Prostate gland (tissue), 2 donors: ENCODE results near the gene CD82. TPM values are rescaled to one million over a fixed set of nuclear protein-coding genes. Genes with fewer than 3 reads are reported as not detected.

Source experiments
- DNase-seq: peaks from one replicate; pipeline ENCODE4 v3.0.0-alpha.2; 2019; ENCODE audit warnings: low spot score
- H3K27ac ChIP-seq, 2 donors: fragments of 200-600 bp; sonication (generic); 2 replicates each; pipeline ENCODE4 v1.5.1; 2017 to 2019
- H3K27me3 ChIP-seq: fragments of 200-600 bp; sonication (generic); replicated peaks from 2 replicates; pipeline ENCODE4 v1.5.1; 2019; ENCODE audit not compliant: insufficient read depth
- H3K36me3 ChIP-seq, 2 donors: fragments of 200-600 bp; sonication (generic); 1 replicate in 1 of 2; 2 replicates in 1 of 2; pipeline versions ENCODE4 v1.5.1 to v1.8.1; 2017 to 2019
- H3K4me1 ChIP-seq: fragments of 200-600 bp; sonication (generic); replicated peaks from 2 replicates; pipeline ENCODE4 v1.5.1; 2019
- H3K4me3 ChIP-seq, 2 donors: fragments of 200-600 bp; sonication (generic); 2 replicates each; pipeline ENCODE4 v1.5.1; 2017 to 2019
- H3K9me3 ChIP-seq: fragments of 200-600 bp; sonication (generic); 2 replicates; pipeline ENCODE4 v1.5.1; 2017
- CTCF ChIP-seq, 4 experiments: fragments of 200-600 bp in 2 of 4; fragments of 450-650 bp in 2 of 4; sonication (generic) in 2 of 4; IDR thresholded peaks; 1 replicate in 3 of 4; 2 replicates in 1 of 4; pipeline ENCODE4 v1.5.1; 2016 to 2019; ENCODE audit warnings: antibody characterized with exemption in 4 of 4, mild to moderate bottlenecking in 2 of 4, moderate library complexity in 2 of 4
- POLR2A ChIP-seq: fragments of 450-650 bp; IDR thresholded peaks from one replicate; pipeline ENCODE4 v1.6.1; 2016; ENCODE audit warnings: antibody characterized with exemption, mild to moderate bottlenecking
- POLR2AphosphoS5 ChIP-seq: sonication (generic); formaldehyde crosslinking; IDR thresholded peaks from one replicate; pipeline ENCODE4 v1.6.1; 2017; ENCODE audit warnings: antibody characterized with exemption
- WGBS: methylation state at CpG from one replicate; pipeline ENCODE4 v1.1.5; 2018; 5-methylcytosine and 5-hydroxymethylcytosine counted together
- intact Hi-C: fragments of 100-400 bp; cut with DNase I; formaldehyde crosslinking; loops from one replicate; pipeline ENCODE4 v1.14.2; 2022
- total RNA-seq, 2 donors: library from RNA; depleted of rRNA; stranded (reverse); fragments of >200 nt; gene quantifications; one replicate each; pipeline ENCODE4 v1.1.0, GENCODE V29; 2016

CD82 gene
- total RNA-seq, 2 donors from 2014 or later, result 35.1 to 54.6 TPM

- H3K27ac ChIP-seq, result no peak overlapping the region
- no peak for TF ChIP-seq POLR2A
- TF ChIP-seq POLR2AphosphoS5, result no peak
- no peak for TF ChIP-seq CTCF (IDR thresholded peaks at IDR 0.05)
- no peaks in the 10 kb centered on the region for H3K4me1 ChIP-seq
- 93% methylated on average over 7 of the region's 7 CpGs for WGBS
- no peaks in the 10 kb centered on the region for H3K27me3 ChIP-seq
- no peaks in the 10 kb centered on the region for H3K36me3 ChIP-seq
- no peak overlapping the region for H3K4me3 ChIP-seq
- intact Hi-C loops, result no loop called here
- DNase-seq, result no peak
- no peaks in the 10 kb centered on the region for H3K9me3 ChIP-seq
Observed at GRCh38 chr11:44529895-44530412, 35.5 kb upstream of the CD82 start.

GRCh38 chr11:44530413-44531115 lies 34.9 kb upstream of the CD82 start:
- Histone ChIP-seq H3K9me3 (no peaks in the 10 kb centered on the region), H3K27me3 (no peaks in the 10 kb centered on the region), H3K36me3 (no peaks in the 10 kb centered on the region), H3K4me1 (no peaks in the 10 kb centered on the region), H3K4me3 (no peak overlapping the region), H3K27ac (no peak overlapping the region)
- 66% methylated on average over 9 of the region's 9 CpGs for WGBS
- TF ChIP-seq POLR2AphosphoS5 (no peak), POLR2A (no peak)
- intact Hi-C loops, result no loop called here
- DNase-seq, result no peak

GRCh38 chr11:44531116-44531504 lies 34.4 kb upstream of the CD82 start:
- Histone ChIP-seq H3K27ac (no peak overlapping the region), H3K27me3 (no peaks in the 10 kb centered on the region), H3K4me3 (no peak overlapping the region), H3K4me1 (no peaks in the 10 kb centered on the region), H3K9me3 (no peaks in the 10 kb centered on the region), H3K36me3 (no peaks in the 10 kb centered on the region)
- intact Hi-C loops, result no loop called here
- TF ChIP-seq CTCF (IDR thresholded peaks at IDR 0.05), result no peak
- TF ChIP-seq POLR2AphosphoS5, result no peak
- no peak for TF ChIP-seq POLR2A
- WGBS, result 66% methylated on average over 9 of the region's 9 CpGs
- no peak for DNase-seq

GRCh38 chr11:44531636-44532035 lies 33.8 kb upstream of the CD82 start:
- Histone ChIP-seq H3K27ac (no peak overlapping the region), H3K4me1 (no peaks in the 10 kb centered on the region), H3K27me3 (no peaks in the 10 kb centered on the region), H3K4me3 (no peak overlapping the region), H3K36me3 (no peaks in the 10 kb centered on the region), H3K9me3 (no peaks in the 10 kb centered on the region)
- TF ChIP-seq POLR2A (no peak), CTCF (IDR thresholded peaks at IDR 0.05) (no peak), POLR2AphosphoS5 (no peak)
- WGBS, result 87% methylated on average over 8 of the region's 8 CpGs
- intact Hi-C loops, result no loop called here
- DNase-seq, result no peak

- no peaks in the 10 kb centered on the region for H3K4me1 ChIP-seq
- no peak for DNase-seq
- H3K9me3 ChIP-seq, result no peaks in the 10 kb centered on the region
- TF ChIP-seq CTCF (IDR thresholded peaks at IDR 0.05) (no peak), POLR2AphosphoS5 (no peak), POLR2A (no peak)
- no peaks in the 10 kb centered on the region for H3K27me3 ChIP-seq
- intact Hi-C loops, result no loop called here
- no peak overlapping the region for H3K27ac ChIP-seq
- no peak overlapping the region for H3K4me3 ChIP-seq
- no peaks in the 10 kb centered on the region for H3K36me3 ChIP-seq
- WGBS, result 48% methylated on average over 4 of the region's 4 CpGs
Observed at GRCh38 chr11:44532809-44533208, 32.7 kb upstream of the CD82 start.
